A549 (cell line): ENCODE results near the gene RNF40. TPM values are rescaled to one million over a fixed set of nuclear protein-coding genes. Genes with fewer than 3 reads are reported as not detected.

ENCODE experiments used
- ATAC-seq, 2 experiments: fragments of 200-7000 bp in 1 of 2; fragments of >200 bp in 1 of 2; cut with Nextera tagmentation in 1 of 2; cut with Tn5 transposase in 1 of 2; 3 replicates each; pipeline versions ENCODE4 v1.8.0 to v1.9.1; 2018 to 2020; ENCODE audit warnings: mild to moderate bottlenecking in 1 of 2, moderate library complexity in 1 of 2
- CTCF ChIA-PET: fragments of 300-600 bp; sonication (Branson Sonifier 250); formaldehyde crosslinking; extraction: SDS; loops from one replicate; lab custom pipeline; 2021; ENCODE audit warnings: antibody characterized with exemption, inconsistent platforms; lab: Yijun Ruan, JAX
- POLR2A ChIA-PET: fragments of 350-600 bp; formaldehyde crosslinking; extraction: SDS; loops from one replicate; lab custom pipeline; 2021; ENCODE audit warnings: antibody characterized with exemption, inconsistent platforms; lab: Yijun Ruan, JAX
- DNase-seq, 2 experiments: peaks; one replicate each; pipeline versions ENCODE4 v3.0.0 to v3.0.0-alpha.2; 2011 to 2016; ENCODE audit warnings: low read depth in 1 of 2, low spot score in 1 of 2
- FAIRE-seq: peaks from 2 replicates; lab custom pipeline; 2011; peaks lifted over from hg19 to GRCh38; lab: Jason Lieb, UNC
- H3K27ac ChIP-seq, 2 experiments: fragments of >200 bp; sonication (Bioruptor Twin); formaldehyde crosslinking; 3 replicates each; pipeline ENCODE4 v1.5.1; 2016 to 2017
- H3K4me1 ChIP-seq: fragments of >200 bp; sonication (Bioruptor Twin); formaldehyde crosslinking; 3 replicates; pipeline ENCODE4 v1.6.1; 2016
- H3K4me2 ChIP-seq: fragments of >200 bp; sonication (Bioruptor Twin); formaldehyde crosslinking; 3 replicates; pipeline ENCODE4 v1.6.1; 2016
- H3K4me3 ChIP-seq: fragments of >200 bp; sonication (Bioruptor Twin); formaldehyde crosslinking; 3 replicates; pipeline ENCODE4 v1.5.1; 2016
- H3K9me3 ChIP-seq: fragments of >200 bp; sonication (Bioruptor Twin); formaldehyde crosslinking; 3 replicates; pipeline ENCODE4 v1.6.1; 2016
- BHLHE40 ChIP-seq: IDR thresholded peaks from 2 replicates; pipeline ENCODE4 v1.6.1; 2012; ENCODE audit warnings: low read depth, low read length, inconsistent platforms
- CBX8 ChIP-seq: fragments of 200-600 bp; sonication (generic); IDR thresholded peaks from 2 replicates; pipeline ENCODE4 v1.6.1; 2016
- CHD2 ChIP-seq: fragments of 150-350 bp; IDR thresholded peaks from 2 replicates; pipeline ENCODE4 v1.6.1; 2014; ENCODE audit warnings: low read length; ENCODE audit not compliant: partially characterized antibody
- EHF ChIP-seq: fragments of 250-450 bp; sonication (Bioruptor Pico); IDR thresholded peaks from 2 replicates; pipeline ENCODE4 v1.5.0; 2020; ENCODE audit warnings: mild to moderate bottlenecking
- EHMT2 ChIP-seq: fragments of 200-600 bp; sonication (generic); IDR thresholded peaks from 2 replicates; pipeline ENCODE4 v1.6.1; 2016; ENCODE audit warnings: antibody characterized with exemption, low read depth, mild to moderate bottlenecking, moderate library complexity
- EP300 ChIP-seq, 2 experiments: fragments of >200 bp; sonication (Bioruptor Twin); formaldehyde crosslinking; IDR thresholded peaks; 2 replicates in 1 of 2; 3 replicates in 1 of 2; pipeline ENCODE4 v1.6.1; 2016 to 2017
- ESRRA ChIP-seq: fragments of 150-350 bp; IDR thresholded peaks from 2 replicates; pipeline ENCODE4 v1.6.1; 2014; ENCODE audit warnings: mild to moderate bottlenecking, low read length, borderline replicate concordance
- FOSL2 ChIP-seq, 2 experiments: fragments of 450-650 bp in 1 of 2; fragments of >200 bp in 1 of 2; sonication (Bioruptor Twin) in 1 of 2; formaldehyde crosslinking; IDR thresholded peaks; 2 replicates each; pipeline versions ENCODE4 v1.5.0 to v1.6.1; 2016 to 2020; ENCODE audit warnings: mild to moderate bottlenecking in 1 of 2, moderate library complexity in 1 of 2
- HES2 ChIP-seq: fragments of >200 bp; sonication (Bioruptor Twin); formaldehyde crosslinking; IDR thresholded peaks from 2 replicates; pipeline ENCODE4 v1.6.1; 2016
- HOXA7 ChIP-seq: fragments of 250-450 bp; sonication (Bioruptor Pico); IDR thresholded peaks from 2 replicates; pipeline ENCODE4 v1.5.0; 2020; ENCODE audit warnings: mild to moderate bottlenecking, moderate library complexity
- JUN ChIP-seq, 2 experiments: fragments of >200 bp; sonication (Bioruptor Twin); formaldehyde crosslinking; IDR thresholded peaks; 2 replicates in 1 of 2; 3 replicates in 1 of 2; pipeline ENCODE4 v1.6.1; 2016 to 2017
- KDM1A ChIP-seq: fragments of 200-600 bp; sonication (generic); IDR thresholded peaks from 2 replicates; pipeline ENCODE4 v1.6.1; 2016; ENCODE audit warnings: low read depth, mild to moderate bottlenecking
- KDM5A ChIP-seq: fragments of 200-600 bp; sonication (generic); IDR thresholded peaks from 2 replicates; pipeline ENCODE4 v1.6.1; 2016; ENCODE audit warnings: antibody characterized with exemption, mild to moderate bottlenecking
- MAFK ChIP-seq: fragments of 450-650 bp; IDR thresholded peaks from 2 replicates; pipeline ENCODE4 v1.6.1; 2014; ENCODE audit not compliant: partially characterized antibody
- MAX ChIP-seq: IDR thresholded peaks from 2 replicates; pipeline ENCODE4 v1.6.1; 2012
- MYC ChIP-seq: IDR thresholded peaks from 2 replicates; pipeline ENCODE4 v1.6.1; 2012; ENCODE audit warnings: mild to moderate bottlenecking, inconsistent platforms, low read length, improper control_type of control experiment, borderline replicate concordance
- NFE2L2 ChIP-seq: fragments of 150-350 bp; conservative IDR thresholded peaks from 2 replicates; pipeline ENCODE4 v1.6.1; 2014; ENCODE audit warnings: low read length
- NR3C1 ChIP-seq: fragments of >200 bp; sonication (Bioruptor Twin); formaldehyde crosslinking; IDR thresholded peaks from 3 replicates; pipeline ENCODE4 v1.6.1; 2017
- PBX3 ChIP-seq: IDR thresholded peaks from 2 replicates; pipeline ENCODE4 v1.6.1; 2012
- RAD21 ChIP-seq, 2 experiments: fragments of >200 bp in 1 of 2; sonication (Bioruptor Twin) in 1 of 2; formaldehyde crosslinking in 1 of 2; IDR thresholded peaks in 1 of 2; conservative IDR thresholded peaks in 1 of 2; 2 replicates in 1 of 2; 3 replicates in 1 of 2; pipeline ENCODE4 v1.6.1; 2012 to 2018; ENCODE audit warnings: inconsistent platforms in 1 of 2
- RARB ChIP-seq: fragments of 250-450 bp; sonication (Bioruptor Pico); IDR thresholded peaks from 2 replicates; pipeline ENCODE4 v1.8.0; 2021; ENCODE audit warnings: mild to moderate bottlenecking, moderate library complexity
- REST ChIP-seq: fragments of 200-600 bp; sonication (generic); IDR thresholded peaks from 2 replicates; pipeline ENCODE4 v1.6.1; 2016; ENCODE audit warnings: antibody characterized with exemption, mild to moderate bottlenecking, moderate library complexity
- SMC3 ChIP-seq: fragments of >200 bp; sonication (Bioruptor Twin); formaldehyde crosslinking; IDR thresholded peaks from 3 replicates; pipeline ENCODE4 v1.6.1; 2018; ENCODE audit warnings: inconsistent platforms
- TFCP2L1 ChIP-seq: fragments of 250-450 bp; sonication (Bioruptor Pico); IDR thresholded peaks from 2 replicates; pipeline ENCODE4 v1.5.0; 2021; ENCODE audit warnings: mild to moderate bottlenecking
- ZC3H11A ChIP-seq: fragments of 450-650 bp; IDR thresholded peaks from 2 replicates; pipeline ENCODE4 v1.6.1; 2014; ENCODE audit warnings: antibody characterized with exemption, mild to moderate bottlenecking
- ZSCAN20 ChIP-seq: fragments of 250-450 bp; sonication (Bioruptor Pico); IDR thresholded peaks from 2 replicates; pipeline ENCODE4 v1.8.0; 2022; ENCODE audit warnings: mild to moderate bottlenecking, moderate library complexity
- WGBS: methylation state at CpG from one replicate; pipeline ENCODE4 v1.1.6; 2017; ENCODE audit errors: missing lambda C conversion rate; 5-methylcytosine and 5-hydroxymethylcytosine counted together
- polyA plus RNA-seq, 4 experiments: library from polyadenylated mRNA; depleted of rRNA in 3 of 4; stranded (reverse); fragments of >200 nt; fragmentation: RNase III in 1 of 4; extraction: RNeasy Plus Mini Kit Qiagen cat#74134 plus additional on column Dnase treatment in 1 of 4; gene quantifications; 2 replicates in 3 of 4; 3 replicates in 1 of 4; pipeline ENCODE4 v1.2.3, GENCODE V29; 2011 to 2017

Gene RNF40
- polyA plus RNA-seq, 2 of the 4 experiments (the other 2 are of a cell fraction): 66.1 to 69.9 TPM

- ChIA-PET CTCF (interaction anchor here (0.6 to 4.8 kb wide), 6 partner anchors 11 to 156 kb away, joined by 3 to 34 read pairs (median 5); no protein-coding TSS in a partner anchor), POLR2A (interaction anchor here (0.6 to 1.6 kb wide), 6 partner anchors 11 to 88 kb away, joined by 3 to 66 read pairs (median 4); a partner anchor contains a TSS)
- no peak for FAIRE-seq
These were observed 24.2 kb downstream of the RNF40 start for GRCh38 chr16:30786115-30786935.

GRCh38 chr16:30786936-30787612, 25.0 kb downstream of the RNF40 start, which contains the start of gene ZNF629:
Gene ZNF629 (minus strand): TSS chr16:30787205. CDS start chr16:30784482, 2,723 bp downstream.
- peak; percentile 82 to 89 for ATAC-seq
- Histone ChIP-seq H3K4me3 (peak within 1 kb of the TSS; percentile 98), H3K9me3 (no peaks in the 10 kb centered on the region), H3K27ac (peak within 1 kb of the TSS; percentile 97 to 99), H3K4me1 (peaks cover 17% of the 10 kb centered on the region), H3K4me2 (peak within 1 kb of the TSS; percentile 96)
- CTCF ChIA-PET: interaction anchor here (1.5 to 2.7 kb wide), 3 partner anchors 11 to 155 kb away, joined by 3 to 8 read pairs (median 4); no protein-coding TSS in a partner anchor
- DNase-seq: peak; percentile 77
- POLR2A ChIA-PET: interaction anchor here (0.6 to 1.6 kb wide), 5 partner anchors 12 to 88 kb away, joined by 3 to 66 read pairs (median 3); a partner anchor contains a TSS
- FAIRE-seq: no peak
- 5% methylated on average over 23 of the region's 37 CpGs for WGBS
- TF ChIP-seq EP300 (IDR thresholded peaks at IDR 0.05) (no peak), JUN (IDR thresholded peaks at IDR 0.05) (peak in 1 of 2 experiments; percentile 61; a peak in 2 of 5 replicates), ESRRA (0 out of 2 replicates have a peak, but pooled peaks have one; percentile 24), SMC3 (0 out of 3 replicates have a peak, but pooled peaks have one; percentile 8), PBX3 (no peak), CBX8 (no peak), RAD21 (conservative IDR thresholded peaks at IDR 0.05 in 1 of 2, IDR thresholded peaks at IDR 0.05 in 1 of 2) (peak in 1 of 2 experiments; percentile 21; a peak in 2 of 5 replicates), TFCP2L1 (CRISPR knock-in tag) (no peak), ZC3H11A (no peak), EHMT2 (no peak), KDM1A (no peak), RARB (CRISPR knock-in tag) (no peak), NR3C1 (no peak), ZSCAN20 (CRISPR knock-in tag) (no peak), KDM5A (no peak), NFE2L2 (no peak), HOXA7 (CRISPR knock-in tag) (no peak), MYC (no peak), BHLHE40 (no peak), FOSL2 (IDR thresholded peaks at IDR 0.05) (no peak), FOSL2 (CRISPR knock-in tag; IDR thresholded peaks at IDR 0.05) (no peak; the same call in 1 of the 2 replicates), MAFK (no peak)

More at GRCh38 chr16:30786115-30786935, 24.2 kb downstream of the RNF40 start:
- Histone ChIP-seq H3K4me3 (peak overlapping the region; percentile 98), H3K9me3 (no peaks in the 10 kb centered on the region), H3K4me2 (peak overlapping the region; percentile 96), H3K27ac (peak overlapping the region; percentile 97 to 99), H3K4me1 (peaks cover 17% of the 10 kb centered on the region)
- ATAC-seq (peak; percentile 86 to 87), DNase-seq (peak; percentile 61 to 68)
- TF ChIP-seq HES2: no peak
- no peak for TF ChIP-seq EHF (CRISPR knock-in tag)
- peak; percentile 48; the same call in 1 of the 2 replicates for TF ChIP-seq MAX
- peak; percentile 76 for TF ChIP-seq CHD2
- TF ChIP-seq REST: peak; percentile 63
- WGBS: 20% methylated on average over 19 of the region's 57 CpGs
